PFSK-1 (cell line): Measurements from ENCODE around the gene GABBR2.

ENCODE experiments used
- FOXP2 ChIP-seq: optimal IDR thresholded peaks from 2 replicates; pipeline ENCODE3; 2011; ENCODE audit warnings: borderline replicate concordance, control low read depth, inconsistent platforms; ENCODE audit not compliant: insufficient read depth; ENCODE audit errors: extremely low read length, extremely low read depth
- POLR2AphosphoS5 ChIP-seq: IDR thresholded peaks from 2 replicates; pipeline ENCODE4 v1.6.1; 2012; ENCODE audit warnings: low read depth, mild to moderate bottlenecking, control low read depth, low read length, moderate library complexity
- REST ChIP-seq, 2 experiments: IDR thresholded peaks; 2 replicates each; pipeline versions ENCODE4 v1.6.1 to v1.8.0; 2011 to 2012; ENCODE audit warnings: low read depth in 2 of 2, low read length in 2 of 2, control low read depth in 1 of 2, inconsistent platforms in 1 of 2, mild to moderate bottlenecking in 1 of 2, moderate library complexity in 1 of 2; ENCODE audit not compliant: insufficient read depth in 1 of 2
- SIN3A ChIP-seq: IDR thresholded peaks from 2 replicates; pipeline ENCODE4 v1.6.1; 2012; ENCODE audit warnings: mild to moderate bottlenecking, low read length, moderate library complexity, borderline replicate concordance; ENCODE audit not compliant: insufficient read depth
- TAF1 ChIP-seq: IDR thresholded peaks from 2 replicates; pipeline ENCODE4 v1.6.1; 2012; ENCODE audit warnings: low read length, control low read depth, borderline replicate concordance; ENCODE audit not compliant: insufficient read depth

- TF ChIP-seq SIN3A = no peak
- TF ChIP-seq REST (IDR thresholded peaks at IDR 0.05; ENCODE audit: insufficient read depth in 1 of 2, low read depth in 2 of 2, low read length in 2 of 2) = no peak
- TF ChIP-seq POLR2AphosphoS5 = no peak
- no peak for TF ChIP-seq TAF1
- no peak for TF ChIP-seq FOXP2
These were observed 35.3 kb upstream of the GABBR2 start for GRCh38 chr9:98743818-98744611.
